ENCODE measurements around the gene KRT10.

- TF ChIP-seq CTCF (IDR thresholded peaks at IDR 0.05), result no peak
- TF ChIP-seq POLR2AphosphoS5 (IDR thresholded peaks at IDR 0.05), result no peak
These were observed 24.2 kb upstream of the KRT10 start for GRCh38 chr17:40846515-40847144.

All from prostate gland (tissue), 2 donors.